Measurements from ENCODE around the gene KDM4C. TPM values are rescaled to one million over a fixed set of nuclear protein-coding genes. Genes with fewer than 3 reads are reported as not detected.

The KDM4C gene
- total and polyA plus RNA-seq, 2 of the 13 experiments (the other 11 are each of a cell fraction or from before 2014, with no cell fraction given) = 19.4 to 23.6 TPM

GRCh38 chr9:6911901-6912638 is 154.3 kb downstream of the KDM4C start:
- POLR2A ChIA-PET = no interaction called here
- no TSS peak for BruUV-seq (replicated peaks)
- no peak for FAIRE-seq

GRCh38 chr9:6915635-6916034 is 157.9 kb downstream of the KDM4C start:
- no peaks in the 10 kb centered on the region for H3K9me3 ChIP-seq (ENCODE audit: low read length)
- H3K4me3 ChIP-seq (replicated peaks in 1 of 3; ENCODE audit: insufficient read depth in 1 of 3, low read depth in 2 of 3, low read length in 3 of 3) = no peak overlapping the region
- CTCF ChIA-PET (ENCODE audit: low intra/inter-chr PET ratio, low total read pairs) = no interaction called here
- DNase-seq (ENCODE audit: low spot score) = no peak
- no peak overlapping the region for H3K9ac ChIP-seq (ENCODE audit: insufficient read depth, low read depth, low read length)
- H3K4me1 ChIP-seq (ENCODE audit: insufficient read depth, low read length) = 0 out of 2 replicates have a peak, but pooled peaks cover 12% of the 10 kb centered on the region
- no peak overlapping the region for H3K27ac ChIP-seq (ENCODE audit: extremely low read length, insufficient read depth, low read length)
- no peak for FAIRE-seq
- no peak for ATAC-seq
- H3K36me3 ChIP-seq (replicated peaks in 1 of 2; ENCODE audit: control insufficient read depth in 1 of 2, insufficient read depth in 2 of 2, low read length in 2 of 2) = peaks cover 0 to 1% of the 10 kb centered on the region in 2 experiments; a peak in 1 of 5 replicates
- intact Hi-C loops (cut with micrococcal nuclease; ENCODE audit: unreplicated experiment) = loop anchor here (10.0 kb wide), 1 partner anchor 59 kb away; no protein-coding TSS in a partner anchor
- TF ChIP-seq ZNF598 (CRISPR knock-in tag; IDR thresholded peaks at IDR 0.05; ENCODE audit: borderline replicate concordance) (no peak), CREBL2 (CRISPR knock-in tag; IDR thresholded peaks at IDR 0.05; ENCODE audit: borderline replicate concordance) (no peak), NFATC3 (CRISPR knock-in tag; IDR thresholded peaks at IDR 0.05) (no peak), AFF4 (CRISPR knock-in tag; IDR thresholded peaks at IDR 0.05) (no peak), NFE2L2 (IDR thresholded peaks at IDR 0.05; ENCODE audit: low read length) (no peak), DR1 (CRISPR knock-in tag; IDR thresholded peaks at IDR 0.05) (no peak), ZNF747 (CRISPR knock-in tag; IDR thresholded peaks at IDR 0.05; ENCODE audit: borderline replicate concordance) (no peak), ZNF737 (CRISPR knock-in tag; IDR thresholded peaks at IDR 0.05; ENCODE audit: borderline replicate concordance) (no peak), PLRG1 (conservative IDR thresholded peaks at IDR 0.05) (no peak), MAFG (CRISPR knock-in tag; IDR thresholded peaks at IDR 0.05) (no peak), SMC3 (IDR thresholded peaks at IDR 0.05; ENCODE audit: low read length) (no peak)
- H3K27me3 ChIP-seq (ENCODE audit: control insufficient read depth in 1 of 2, insufficient read depth in 2 of 2, low read length in 2 of 2) = no peaks in the 10 kb centered on the region; a peak in 1 of 5 replicates
- H4K20me1 ChIP-seq (ENCODE audit: insufficient read depth, low read length) = no peaks in the 10 kb centered on the region
- H3K79me2 ChIP-seq (ENCODE audit: insufficient read depth, low read length) = peaks cover 3% of the 10 kb centered on the region
- in situ Hi-C loops (cut with HindIII; ENCODE audit: extremely low pct_ligation_motif_present, low pct_unique_long_range_greater_than_20kb) = loop anchor here (25.0 kb wide), 2 partner anchors 272 to 622 kb away; no protein-coding TSS in a partner anchor
- 97% methylated on average over 4 of the region's 4 CpGs for WGBS (ENCODE audit: low lambda C conversion rate)
- no peak overlapping the region for H2AFZ ChIP-seq (ENCODE audit: low read length)
- H3K4me2 ChIP-seq (ENCODE audit: low read depth, low read length) = no peak overlapping the region
- POLR2A ChIA-PET = no interaction called here
- no TSS peak for BruUV-seq (replicated peaks)

More at GRCh38 chr9:6911901-6912638, 154.3 kb downstream of the KDM4C start:
- no peak for ATAC-seq
- peaks cover 15% of the 10 kb centered on the region for H3K4me1 ChIP-seq (ENCODE audit: insufficient read depth, low read length)
- in situ Hi-C loops (cut with HindIII; ENCODE audit: extremely low pct_ligation_motif_present, low pct_unique_long_range_greater_than_20kb) = loop anchor here (25.0 kb wide), 2 partner anchors 275 to 625 kb away; no protein-coding TSS in a partner anchor
- H4K20me1 ChIP-seq (ENCODE audit: insufficient read depth, low read length) = no peaks in the 10 kb centered on the region
- H3K36me3 ChIP-seq (replicated peaks in 1 of 2; ENCODE audit: control insufficient read depth in 1 of 2, insufficient read depth in 2 of 2, low read length in 2 of 2) = no peaks in the 10 kb centered on the region
- CTCF ChIA-PET (ENCODE audit: low intra/inter-chr PET ratio, low total read pairs) = no interaction called here
- H3K9me3 ChIP-seq (ENCODE audit: low read length) = no peaks in the 10 kb centered on the region
- TF ChIP-seq ZNF549 (CRISPR knock-in tag; IDR thresholded peaks at IDR 0.05) = no peak
- no peak for TF ChIP-seq MAFK (conservative IDR thresholded peaks at IDR 0.05 in 1 of 2, IDR thresholded peaks at IDR 0.05 in 1 of 2; ENCODE audit: low read length in 2 of 2)
- no peak for TF ChIP-seq ZC3H4 (CRISPR knock-in tag; IDR thresholded peaks at IDR 0.05; ENCODE audit: borderline replicate concordance)
- TF ChIP-seq PCBP2 (optimal IDR thresholded peaks at IDR 0.05; ENCODE audit: low read depth, low read length, poor library complexity, severe bottlenecking) = no peak
- no peak overlapping the region for H2AFZ ChIP-seq (ENCODE audit: low read length)
- no peak overlapping the region for H3K9ac ChIP-seq (ENCODE audit: insufficient read depth, low read depth, low read length)
- no peak overlapping the region for H3K27ac ChIP-seq (ENCODE audit: extremely low read length, insufficient read depth, low read length)
- 98% methylated on average over 2 of the region's 3 CpGs for WGBS (ENCODE audit: low lambda C conversion rate)
- peaks cover 10% of the 10 kb centered on the region for H3K79me2 ChIP-seq (ENCODE audit: insufficient read depth, low read length)
- no peak overlapping the region for H3K4me3 ChIP-seq (replicated peaks in 1 of 3; ENCODE audit: insufficient read depth in 1 of 3, low read depth in 2 of 3, low read length in 3 of 3)
- no peaks in the 10 kb centered on the region for H3K27me3 ChIP-seq (ENCODE audit: control insufficient read depth in 1 of 2, insufficient read depth in 2 of 2, low read length in 2 of 2)
- intact Hi-C loops (cut with micrococcal nuclease; ENCODE audit: unreplicated experiment) = loop anchor here (5.0 to 10.0 kb wide), 3 partner anchors 63 to 625 kb away; no protein-coding TSS in a partner anchor
- no peak overlapping the region for H3K4me2 ChIP-seq (ENCODE audit: low read depth, low read length)
- no peak for DNase-seq (ENCODE audit: low spot score)
